GM18502 (cell line): ENCODE data around the gene TAF11L6.
"Not testable (repeated sequence)": the region's sequence is repeated elsewhere in the genome, so short reads cannot be mapped to it uniquely, and the experiment has no call there.

Source experiments
- ATAC-seq: cut with Tn5 transposase; IDR thresholded peaks from one replicate; pipeline ENCODE4 v1.9.1; 2021; ENCODE audit warnings: mild to moderate bottlenecking; ENCODE audit not compliant: unreplicated experiment, poor library complexity

The TAF11L6 gene

DNA sequence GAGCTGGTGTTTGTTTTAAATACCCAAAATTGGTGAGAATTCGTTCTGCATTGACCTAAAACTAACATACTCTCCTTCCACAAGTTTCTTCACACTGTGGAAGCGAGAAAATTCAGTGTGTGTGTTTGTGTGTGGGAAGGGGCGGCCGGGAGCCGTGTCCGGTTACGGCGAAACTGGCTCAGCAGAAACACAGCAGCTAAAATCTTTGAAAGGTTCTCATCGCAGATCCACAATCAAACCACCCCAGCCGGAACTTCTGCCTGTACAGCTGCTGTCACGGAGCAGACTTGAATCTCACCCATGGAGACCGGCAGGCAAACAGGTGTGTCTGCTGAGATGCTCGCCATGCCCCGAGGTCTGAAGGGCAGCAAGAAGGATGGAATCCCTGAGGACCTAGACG, at the start of gene TAF11L6:
TAF11L6 (plus strand) TSS at position 301 of the 400 bp plus-strand sequence.
- ATAC-seq, result not testable (repeated sequence)

DNA sequence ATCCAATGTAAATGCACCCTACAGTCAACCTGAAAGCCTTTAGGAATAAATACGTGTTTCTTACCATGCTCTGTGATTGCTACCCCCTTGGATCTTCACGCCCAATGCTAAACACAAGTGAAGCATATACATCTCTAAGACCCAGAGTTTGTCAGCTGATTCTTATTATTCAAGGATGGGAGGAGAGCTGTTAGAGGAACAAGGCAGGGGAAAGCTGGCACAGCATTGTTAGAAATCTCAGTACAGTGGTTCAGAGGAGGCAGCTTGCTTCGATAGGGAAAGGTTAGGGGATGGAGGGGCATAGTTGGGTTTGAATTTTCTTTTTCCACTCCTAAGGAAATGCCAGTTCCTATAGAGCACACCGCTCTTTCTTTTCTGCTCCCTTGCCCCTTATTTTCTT, 47.1 kb upstream of the TAF11L6 start:
- no peak for ATAC-seq

DNA sequence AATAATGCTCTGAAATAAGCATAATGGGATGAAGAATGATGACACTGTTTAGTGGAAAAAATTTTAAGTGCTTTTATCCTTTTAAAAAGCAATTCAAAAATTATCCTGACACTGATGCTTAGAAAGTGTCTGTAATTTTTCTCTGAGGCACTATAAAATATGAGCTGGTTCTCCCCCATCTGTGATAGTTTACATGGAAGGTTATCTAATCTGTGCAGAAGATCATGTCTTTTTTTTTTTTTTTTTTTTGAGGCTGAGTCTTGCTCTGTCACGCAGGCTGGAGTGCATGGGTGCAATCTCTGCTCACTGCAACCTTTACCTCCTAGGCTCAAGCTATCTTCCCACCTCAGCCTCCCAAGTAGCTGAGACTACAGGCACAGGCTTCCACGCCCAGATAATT, 45.7 kb upstream of the TAF11L6 start:
- no peak for ATAC-seq

DNA sequence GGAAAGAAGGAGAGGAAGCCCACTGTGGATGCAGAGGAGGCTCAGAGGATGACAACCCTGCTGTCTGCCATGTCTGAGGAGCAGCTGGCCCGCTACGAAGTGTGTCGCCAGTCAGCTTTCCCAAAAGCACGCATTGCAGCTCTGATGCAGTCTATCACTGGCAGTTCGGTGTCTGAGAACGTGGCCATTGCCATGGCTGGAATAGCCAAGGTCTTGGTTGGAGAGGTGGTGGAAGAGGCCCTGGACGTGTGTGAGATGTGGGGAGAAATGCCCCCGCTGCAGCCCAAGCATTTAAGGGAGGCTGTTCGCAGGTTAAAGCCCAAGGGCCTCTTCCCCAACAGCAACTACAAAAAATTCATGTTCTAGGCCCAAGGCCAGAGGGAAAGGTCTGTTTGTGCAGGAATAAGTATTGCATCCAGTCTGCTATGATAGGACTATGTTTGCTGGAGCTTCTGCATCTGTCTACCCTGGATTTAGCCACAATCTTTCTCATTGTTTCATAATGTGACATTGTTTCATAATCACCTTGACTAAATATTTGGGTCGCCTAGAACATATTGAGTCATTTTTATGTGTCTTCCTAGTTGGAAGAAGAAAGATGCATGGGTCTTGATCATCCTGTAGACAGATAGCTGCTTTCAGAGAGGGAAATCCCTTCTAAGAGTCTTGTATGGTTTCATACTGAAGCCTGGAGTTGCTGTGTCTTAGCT, 41.9 kb upstream of the TAF11L6 start:
- ATAC-seq, result not testable (repeated sequence)

DNA sequence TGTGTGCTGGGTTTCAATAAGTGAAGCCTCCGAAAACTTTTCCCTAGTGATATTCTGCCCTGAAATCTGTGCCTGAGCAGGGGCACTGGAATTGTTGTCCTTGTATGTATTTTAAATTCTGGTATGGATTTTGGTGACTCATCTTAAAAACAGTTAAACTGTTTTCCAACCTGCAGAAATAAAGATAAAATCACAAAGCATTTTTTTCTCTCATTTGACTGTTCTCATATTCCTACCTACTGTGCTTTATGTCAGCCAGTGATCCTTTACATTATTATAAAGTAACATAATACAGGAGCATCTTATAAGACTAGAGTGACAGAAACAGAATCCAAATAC, 41.3 kb upstream of the TAF11L6 start:
- no peak for ATAC-seq

DNA sequence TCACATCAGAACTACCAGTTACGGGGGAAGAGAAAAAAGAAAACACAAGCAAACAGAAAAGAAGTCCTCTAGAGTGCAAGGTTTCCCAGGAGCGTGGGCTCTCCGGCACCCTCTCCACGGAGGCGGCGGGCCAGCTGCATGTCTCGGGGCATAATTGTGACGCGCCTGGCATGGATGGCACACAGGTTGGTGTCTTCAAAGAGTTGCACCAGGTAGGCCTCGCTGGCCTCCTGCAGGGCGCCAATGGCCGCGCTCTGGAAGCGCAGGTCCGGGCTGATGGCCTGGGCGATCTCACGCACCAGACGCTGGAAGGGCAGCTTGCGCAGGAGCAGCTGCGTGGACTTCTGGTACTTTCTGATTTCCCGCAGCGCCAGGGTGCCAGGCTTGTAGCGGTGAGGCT, 37.2 kb upstream of the TAF11L6 start:
- ATAC-seq, result not testable (repeated sequence)

DNA sequence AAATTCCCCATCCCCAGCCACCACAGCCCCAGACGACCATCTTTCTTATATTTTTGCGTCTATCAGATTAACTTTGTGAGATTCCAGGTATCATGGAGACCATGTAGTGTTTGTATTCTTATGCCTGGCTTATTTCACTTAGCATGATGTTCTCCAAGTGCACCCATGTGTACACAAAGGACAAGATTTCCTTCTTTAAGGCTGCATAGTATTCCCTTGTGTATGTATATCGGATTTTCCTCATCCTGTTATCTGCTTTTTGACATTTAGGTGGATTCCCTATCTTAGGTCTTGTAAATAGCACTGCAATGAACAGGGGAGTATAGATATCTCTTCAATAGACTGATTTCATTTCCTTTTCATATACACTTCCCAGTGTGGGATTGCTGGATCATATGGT, 35.7 kb upstream of the TAF11L6 start:
- no peak for ATAC-seq

DNA sequence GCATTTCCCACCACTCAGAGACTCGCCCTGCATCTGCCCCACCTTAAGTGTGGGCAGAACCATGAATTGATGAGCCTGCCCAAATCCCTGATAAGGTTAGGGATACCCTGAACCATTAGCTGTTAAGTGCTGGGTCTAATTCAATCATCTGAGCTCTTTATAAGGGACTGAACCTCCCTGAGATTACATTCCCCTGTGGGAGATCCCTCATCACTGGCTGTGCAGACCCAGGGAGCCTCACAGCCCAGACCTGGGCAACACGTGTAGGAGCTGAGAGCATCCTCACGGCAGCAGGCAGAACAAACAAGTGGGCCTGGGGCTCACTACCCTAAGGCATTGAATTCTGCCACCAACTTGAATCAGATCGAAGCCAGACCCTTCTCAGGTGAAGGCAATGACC, 31.0 kb upstream of the TAF11L6 start:
- no peak for ATAC-seq

DNA sequence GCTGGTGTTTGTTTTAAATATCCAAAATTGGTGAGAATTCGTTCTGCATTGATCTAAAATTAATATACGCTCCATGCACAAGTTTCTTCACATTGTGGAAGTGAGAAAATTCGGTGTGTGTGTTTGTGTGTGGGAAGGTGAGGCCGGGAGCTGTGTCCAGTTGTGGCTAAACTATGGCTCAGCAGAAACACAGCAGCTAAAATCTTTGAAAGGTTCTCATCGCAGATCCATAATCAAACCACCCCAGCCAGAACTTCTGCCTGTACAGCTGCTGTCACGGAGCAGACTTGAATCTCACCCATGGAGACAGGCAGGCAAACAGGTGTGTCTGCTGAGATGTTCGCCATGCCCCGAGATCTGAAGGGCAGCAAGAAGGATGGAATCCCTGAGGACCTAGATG, 30.5 kb upstream of the TAF11L6 start, which contains the start of gene TAF11L2:
TAF11L2 (plus strand) TSS at position 301 of the 400 bp plus-strand sequence.
- ATAC-seq, result not testable (repeated sequence)

DNA sequence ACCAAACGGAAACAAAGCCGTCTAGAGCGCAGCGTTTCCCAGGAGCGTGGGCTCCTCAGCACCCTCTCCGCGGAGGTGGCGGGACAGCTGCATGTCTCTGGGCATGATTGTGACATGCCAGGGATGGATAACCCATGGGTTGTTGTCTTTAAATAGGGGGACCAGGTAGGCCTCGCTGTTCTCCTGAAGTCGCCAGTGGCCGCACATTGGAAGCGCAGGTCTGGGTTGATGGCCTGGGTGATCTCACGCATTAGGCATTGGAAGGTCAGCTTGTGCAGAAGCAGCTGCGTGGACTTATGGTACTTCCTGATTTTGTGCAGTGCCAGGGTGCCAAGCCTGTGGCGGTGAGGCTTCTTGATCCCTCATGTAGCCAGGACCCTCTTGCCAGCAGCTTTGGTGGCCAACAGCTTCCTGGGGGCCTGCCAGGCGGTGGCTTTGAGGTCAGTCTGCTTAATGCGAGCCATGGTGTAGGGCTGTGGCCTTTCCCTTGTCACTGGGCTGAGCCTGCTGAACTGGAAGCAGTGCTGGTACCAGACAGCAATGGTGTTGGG, 16.6 kb upstream of the TAF11L6 start:
- no peak for ATAC-seq

DNA sequence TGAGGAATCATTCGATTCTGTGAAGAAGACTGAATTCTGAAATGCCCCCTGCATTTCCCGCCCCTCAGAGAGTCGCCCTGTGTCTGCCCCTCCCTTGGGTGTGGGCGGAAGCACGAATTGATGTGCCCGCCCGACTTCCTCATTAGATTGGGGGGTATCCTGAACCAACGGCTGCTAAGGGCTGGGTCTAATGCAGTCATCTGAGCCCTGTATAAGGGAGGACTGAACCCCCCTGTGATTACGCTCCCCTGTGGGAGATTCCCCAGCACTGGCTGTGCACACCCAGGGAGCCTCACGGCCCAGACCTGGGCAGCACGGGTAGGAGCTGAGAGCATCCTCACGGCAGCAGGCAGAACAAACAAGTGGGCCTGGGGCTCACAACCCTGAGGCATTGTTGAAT, 10.9 kb upstream of the TAF11L6 start:
- ATAC-seq, result not testable (repeated sequence)

DNA sequence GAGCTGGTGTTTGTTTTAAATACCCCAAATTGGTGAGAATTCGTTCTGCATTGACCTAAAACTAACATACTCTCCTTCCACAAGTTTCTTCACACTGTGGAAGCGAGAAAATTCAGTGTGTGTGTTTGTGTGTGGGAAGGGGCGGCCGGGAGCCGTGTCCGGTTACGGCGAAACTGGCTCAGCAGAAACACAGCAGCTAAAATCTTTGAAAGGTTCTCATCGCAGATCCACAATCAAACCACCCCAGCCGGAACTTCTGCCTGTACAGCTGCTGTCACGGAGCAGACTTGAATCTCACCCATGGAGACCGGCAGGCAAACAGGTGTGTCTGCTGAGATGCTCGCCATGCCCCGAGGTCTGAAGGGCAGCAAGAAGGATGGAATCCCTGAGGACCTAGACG, 10.4 kb upstream of the TAF11L6 start, which contains the start of gene TAF11L3:
TAF11L3 (plus strand) TSS at position 301 of the 400 bp plus-strand sequence.
- not testable (repeated sequence) for ATAC-seq

DNA sequence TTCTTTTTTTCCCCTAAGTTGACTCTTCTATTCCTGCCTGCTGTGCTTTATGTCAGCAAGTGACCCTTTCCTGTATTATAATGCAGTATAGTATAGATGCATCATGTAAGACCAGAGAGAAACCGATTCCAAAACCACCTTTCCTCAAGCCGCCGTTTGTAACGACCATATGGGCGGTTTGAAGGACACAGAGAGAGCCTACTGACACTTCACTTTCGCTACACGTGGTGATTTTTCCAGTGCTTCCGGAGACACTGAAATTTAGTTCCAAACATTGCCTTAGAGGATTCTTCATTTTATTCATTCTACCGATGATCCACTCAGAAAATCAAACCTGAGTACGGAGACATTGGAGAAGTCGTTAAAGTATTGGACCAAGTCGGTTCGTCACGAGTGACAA, 9.0 kb upstream of the TAF11L6 start:
- not testable (repeated sequence) for ATAC-seq

DNA sequence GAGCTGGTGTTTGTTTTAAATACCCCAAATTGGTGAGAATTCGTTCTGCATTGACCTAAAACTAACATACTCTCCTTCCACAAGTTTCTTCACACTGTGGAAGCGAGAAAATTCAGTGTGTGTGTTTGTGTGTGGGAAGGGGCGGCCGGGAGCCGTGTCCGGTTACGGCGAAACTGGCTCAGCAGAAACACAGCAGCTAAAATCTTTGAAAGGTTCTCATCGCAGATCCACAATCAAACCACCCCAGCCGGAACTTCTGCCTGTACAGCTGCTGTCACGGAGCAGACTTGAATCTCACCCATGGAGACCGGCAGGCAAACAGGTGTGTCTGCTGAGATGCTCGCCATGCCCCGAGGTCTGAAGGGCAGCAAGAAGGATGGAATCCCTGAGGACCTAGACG, 7.0 kb upstream of the TAF11L6 start, which contains the start of gene TAF11L4:
TAF11L4 (plus strand) TSS at position 301 of the 400 bp plus-strand sequence.
- ATAC-seq, result not testable (repeated sequence)

DNA sequence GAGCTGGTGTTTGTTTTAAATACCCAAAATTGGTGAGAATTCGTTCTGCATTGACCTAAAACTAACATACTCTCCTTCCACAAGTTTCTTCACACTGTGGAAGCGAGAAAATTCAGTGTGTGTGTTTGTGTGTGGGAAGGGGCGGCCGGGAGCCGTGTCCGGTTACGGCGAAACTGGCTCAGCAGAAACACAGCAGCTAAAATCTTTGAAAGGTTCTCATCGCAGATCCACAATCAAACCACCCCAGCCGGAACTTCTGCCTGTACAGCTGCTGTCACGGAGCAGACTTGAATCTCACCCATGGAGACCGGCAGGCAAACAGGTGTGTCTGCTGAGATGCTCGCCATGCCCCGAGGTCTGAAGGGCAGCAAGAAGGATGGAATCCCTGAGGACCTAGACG, 3.5 kb upstream of the TAF11L6 start, which contains the start of gene TAF11L5:
TAF11L5 (plus strand) TSS at position 301 of the 400 bp plus-strand sequence.
- not testable (repeated sequence) for ATAC-seq

DNA sequence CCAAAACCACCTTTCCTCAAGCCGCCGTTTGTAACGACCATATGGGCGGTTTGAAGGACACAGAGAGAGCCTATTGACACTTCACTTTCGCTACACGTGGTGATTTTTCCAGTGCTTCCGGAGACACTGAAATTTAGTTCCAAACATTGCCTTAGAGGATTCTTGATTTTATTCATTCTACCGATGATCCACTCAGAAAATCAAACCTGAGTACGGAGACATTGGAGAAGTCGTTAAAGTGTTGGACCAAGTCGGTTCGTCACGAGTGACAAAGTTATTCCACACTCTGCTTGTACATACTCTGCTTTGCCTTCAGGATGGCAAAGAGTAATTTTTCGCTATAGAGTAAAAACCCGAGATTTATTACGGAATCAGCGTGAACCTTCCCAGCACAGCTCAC, 2.0 kb upstream of the TAF11L6 start:
- not testable (repeated sequence) for ATAC-seq
